Transverse colon (tissue), 3 donors: ENCODE data around the gene PHRF1.

Source experiments
- POLR2A ChIP-seq: fragments of 450-650 bp; IDR thresholded peaks from one replicate; pipeline ENCODE4 v1.6.1; 2016; ENCODE audit warnings: antibody characterized with exemption, mild to moderate bottlenecking, moderate library complexity
- TF ChIP-seq, protein P1 (sequence below), 5 experiments: fragments of 200-600 bp in 3 of 5; fragments of 450-650 bp in 2 of 5; sonication (generic) in 3 of 5; IDR thresholded peaks; 1 replicate in 2 of 5; 2 replicates in 3 of 5; pipeline ENCODE4 v1.5.1; 2016 to 2017; ENCODE audit warnings: antibody characterized with exemption in 5 of 5, inconsistent platforms in 3 of 5, mild to moderate bottlenecking in 2 of 5, moderate library complexity in 1 of 5

GRCh38 chr11:617199-617911, 41.1 kb downstream of the PHRF1 start:
- TF ChIP-seq, protein P1, sequence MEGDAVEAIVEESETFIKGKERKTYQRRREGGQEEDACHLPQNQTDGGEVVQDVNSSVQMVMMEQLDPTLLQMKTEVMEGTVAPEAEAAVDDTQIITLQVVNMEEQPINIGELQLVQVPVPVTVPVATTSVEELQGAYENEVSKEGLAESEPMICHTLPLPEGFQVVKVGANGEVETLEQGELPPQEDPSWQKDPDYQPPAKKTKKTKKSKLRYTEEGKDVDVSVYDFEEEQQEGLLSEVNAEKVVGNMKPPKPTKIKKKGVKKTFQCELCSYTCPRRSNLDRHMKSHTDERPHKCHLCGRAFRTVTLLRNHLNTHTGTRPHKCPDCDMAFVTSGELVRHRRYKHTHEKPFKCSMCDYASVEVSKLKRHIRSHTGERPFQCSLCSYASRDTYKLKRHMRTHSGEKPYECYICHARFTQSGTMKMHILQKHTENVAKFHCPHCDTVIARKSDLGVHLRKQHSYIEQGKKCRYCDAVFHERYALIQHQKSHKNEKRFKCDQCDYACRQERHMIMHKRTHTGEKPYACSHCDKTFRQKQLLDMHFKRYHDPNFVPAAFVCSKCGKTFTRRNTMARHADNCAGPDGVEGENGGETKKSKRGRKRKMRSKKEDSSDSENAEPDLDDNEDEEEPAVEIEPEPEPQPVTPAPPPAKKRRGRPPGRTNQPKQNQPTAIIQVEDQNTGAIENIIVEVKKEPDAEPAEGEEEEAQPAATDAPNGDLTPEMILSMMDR (IDR thresholded peaks at IDR 0.05), result no peak
- TF ChIP-seq POLR2A, result no peak
